ENCODE data around the gene RELB. TPM values are rescaled to one million over a fixed set of nuclear protein-coding genes. Genes with fewer than 3 reads are reported as not detected.

The RELB gene
- total RNA-seq, 1 experiment from 2014 or later = 15.2 TPM

DNA sequence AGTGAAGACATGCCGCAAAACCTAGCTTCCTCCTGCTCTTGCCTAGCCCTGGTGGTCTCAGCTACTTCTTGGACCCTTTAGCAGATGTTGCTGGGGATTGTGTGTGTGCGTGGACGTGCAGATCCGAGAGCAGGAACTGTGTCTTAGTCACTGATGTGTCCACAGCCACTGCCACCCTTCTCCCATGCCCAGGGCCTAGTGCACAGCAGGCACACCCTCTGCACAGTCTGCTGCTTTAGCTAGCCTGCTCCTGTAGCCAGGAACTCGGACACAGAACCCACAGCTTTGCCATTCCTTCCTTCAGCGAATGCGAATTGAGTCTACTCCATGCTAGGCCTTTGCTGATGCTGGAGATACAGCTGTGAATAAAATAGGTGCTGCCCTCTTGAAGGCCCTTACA lies 43.7 kb upstream of the RELB start:
- Histone ChIP-seq H3K27me3 (ENCODE audit: low read length) (no peaks in the 10 kb centered on the region), H3K27ac (ENCODE audit: low read length) (no peak overlapping the region), H2AFZ (ENCODE audit: low read length) (no peak overlapping the region), H4K20me1 (ENCODE audit: low read length) (peaks cover 22% of the 10 kb centered on the region; the same call in 1 of the 2 replicates), H3K36me3 (ENCODE audit: low read depth, low read length) (peaks cover 10% of the 10 kb centered on the region; the same call in 1 of the 2 replicates), H3K9me3 (ENCODE audit: low read length) (no peaks in the 10 kb centered on the region), H3F3A (ENCODE audit: low read length, unreplicated experiment) (no peaks in the 10 kb centered on the region), H3K9ac (ENCODE audit: low read length) (no peak overlapping the region), H3K4me3 (ENCODE audit: low read length) (no peak overlapping the region), H3K4me2 (ENCODE audit: low read length) (peak overlapping the region; percentile 89; the same call in 1 of the 2 replicates), H3K79me2 (ENCODE audit: low read length) (peaks cover 62% of the 10 kb centered on the region), H3K9me2 (replicated peaks; ENCODE audit: low read length) (no peaks in the 10 kb centered on the region), H3K4me1 (ENCODE audit: insufficient read depth, low read length) (peaks cover 11% of the 10 kb centered on the region; the same call in 1 of the 2 replicates)
- TF ChIP-seq, protein P1, sequence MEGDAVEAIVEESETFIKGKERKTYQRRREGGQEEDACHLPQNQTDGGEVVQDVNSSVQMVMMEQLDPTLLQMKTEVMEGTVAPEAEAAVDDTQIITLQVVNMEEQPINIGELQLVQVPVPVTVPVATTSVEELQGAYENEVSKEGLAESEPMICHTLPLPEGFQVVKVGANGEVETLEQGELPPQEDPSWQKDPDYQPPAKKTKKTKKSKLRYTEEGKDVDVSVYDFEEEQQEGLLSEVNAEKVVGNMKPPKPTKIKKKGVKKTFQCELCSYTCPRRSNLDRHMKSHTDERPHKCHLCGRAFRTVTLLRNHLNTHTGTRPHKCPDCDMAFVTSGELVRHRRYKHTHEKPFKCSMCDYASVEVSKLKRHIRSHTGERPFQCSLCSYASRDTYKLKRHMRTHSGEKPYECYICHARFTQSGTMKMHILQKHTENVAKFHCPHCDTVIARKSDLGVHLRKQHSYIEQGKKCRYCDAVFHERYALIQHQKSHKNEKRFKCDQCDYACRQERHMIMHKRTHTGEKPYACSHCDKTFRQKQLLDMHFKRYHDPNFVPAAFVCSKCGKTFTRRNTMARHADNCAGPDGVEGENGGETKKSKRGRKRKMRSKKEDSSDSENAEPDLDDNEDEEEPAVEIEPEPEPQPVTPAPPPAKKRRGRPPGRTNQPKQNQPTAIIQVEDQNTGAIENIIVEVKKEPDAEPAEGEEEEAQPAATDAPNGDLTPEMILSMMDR (conservative IDR thresholded peaks at IDR 0.05; ENCODE audit: low read depth, low read length) = no peak
- TF ChIP-seq EZH2phosphoT487 (IDR thresholded peaks at IDR 0.05; ENCODE audit: borderline replicate concordance, low read length) = no peak
- TF ChIP-seq EZH2 (IDR thresholded peaks at IDR 0.05; ENCODE audit: low read length, unreplicated experiment) = no peak
- ChIA-PET POLR2A (ENCODE audit: unreplicated experiment) (interaction anchor here (0.6 kb wide), 1 partner anchor 16 kb away, joined by 4 read pairs; no protein-coding TSS in a partner anchor), CTCF (no interaction called here)
- intact Hi-C loops (cut with micrococcal nuclease) = no loop called here
- no peak for ATAC-seq
- no peak for DNase-seq
- no TSS peak for BruUV-seq (replicated peaks)

DNA sequence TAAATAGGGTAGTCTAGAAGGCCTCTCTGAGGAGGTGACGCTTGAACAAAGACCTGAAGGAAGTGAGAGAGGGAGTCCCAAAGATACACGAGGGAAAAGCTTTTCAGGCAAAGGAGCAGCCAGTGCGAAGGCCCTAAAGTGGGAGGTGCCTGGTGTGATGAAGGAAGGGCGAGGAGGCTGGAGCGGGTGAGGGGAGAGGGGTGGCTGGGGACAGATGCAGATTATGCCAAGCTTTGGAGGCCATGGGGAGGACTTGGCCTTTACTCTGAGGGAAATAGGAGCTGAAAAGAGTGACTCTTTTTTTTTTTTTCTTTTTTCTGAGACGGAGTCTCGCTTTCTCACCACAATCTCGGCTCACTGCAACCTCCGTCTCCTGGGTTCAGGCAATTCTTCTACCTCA lies 43.2 kb upstream of the RELB start:
- peaks cover 10% of the 10 kb centered on the region; the same call in 1 of the 2 replicates for H3K36me3 ChIP-seq (ENCODE audit: low read depth, low read length)
- H3K4me2 ChIP-seq (ENCODE audit: low read length) = no peak overlapping the region
- H3K27ac ChIP-seq (ENCODE audit: low read length) = no peak overlapping the region
- peaks cover 22% of the 10 kb centered on the region; the same call in 1 of the 2 replicates for H4K20me1 ChIP-seq (ENCODE audit: low read length)
- ChIA-PET POLR2A (ENCODE audit: unreplicated experiment) (interaction anchor here (0.6 kb wide), 1 partner anchor 16 kb away, joined by 4 read pairs; no protein-coding TSS in a partner anchor), CTCF (no interaction called here)
- H3K9me3 ChIP-seq (ENCODE audit: low read length) = no peaks in the 10 kb centered on the region
- BruUV-seq (replicated peaks) = no TSS peak
- H3K4me3 ChIP-seq (ENCODE audit: low read length) = no peak overlapping the region
- H3K27me3 ChIP-seq (ENCODE audit: low read length) = no peaks in the 10 kb centered on the region
- ATAC-seq = no peak
- no peak for DNase-seq
- no peaks in the 10 kb centered on the region for H3F3A ChIP-seq (ENCODE audit: low read length, unreplicated experiment)
- no peak overlapping the region for H3K9ac ChIP-seq (ENCODE audit: low read length)
- no peak overlapping the region for H2AFZ ChIP-seq (ENCODE audit: low read length)
- H3K9me2 ChIP-seq (replicated peaks; ENCODE audit: low read length) = no peaks in the 10 kb centered on the region
- peaks cover 62% of the 10 kb centered on the region for H3K79me2 ChIP-seq (ENCODE audit: low read length)
- peaks cover 11% of the 10 kb centered on the region; the same call in 1 of the 2 replicates for H3K4me1 ChIP-seq (ENCODE audit: insufficient read depth, low read length)
- intact Hi-C loops (cut with micrococcal nuclease) = no loop called here
- TF ChIP-seq EZH2 (IDR thresholded peaks at IDR 0.05; ENCODE audit: low read length, unreplicated experiment) (no peak), EZH2phosphoT487 (IDR thresholded peaks at IDR 0.05; ENCODE audit: borderline replicate concordance, low read length) (no peak)
- TF ChIP-seq, protein P1 (conservative IDR thresholded peaks at IDR 0.05; ENCODE audit: low read depth, low read length) = no peak

DNA sequence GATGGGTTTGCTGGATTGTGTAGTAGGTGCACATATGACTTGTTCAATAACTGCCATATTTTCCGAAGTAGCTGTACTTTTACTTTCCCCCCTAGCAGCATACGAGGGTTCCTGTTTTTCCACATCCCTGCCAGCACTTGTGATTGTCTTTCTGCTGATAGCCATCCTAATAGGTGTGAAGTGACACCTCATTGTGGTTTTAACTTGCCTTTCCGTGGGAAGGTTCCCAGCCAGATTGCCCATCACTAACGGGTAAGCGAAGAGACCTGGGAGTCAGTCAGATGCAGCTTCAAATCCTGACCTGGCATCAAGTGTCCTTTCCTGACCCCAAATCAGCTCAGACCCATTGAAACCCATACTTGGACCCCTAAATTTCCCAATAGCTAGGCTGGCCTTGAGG lies 41.6 kb upstream of the RELB start:
- POLR2A ChIA-PET (ENCODE audit: unreplicated experiment) = no interaction called here
- CTCF ChIA-PET = no interaction called here
- H3F3A ChIP-seq (ENCODE audit: low read length, unreplicated experiment) = no peaks in the 10 kb centered on the region
- peaks cover 22% of the 10 kb centered on the region; the same call in 1 of the 2 replicates for H4K20me1 ChIP-seq (ENCODE audit: low read length)
- no peak for DNase-seq
- intact Hi-C loops (cut with micrococcal nuclease) = no loop called here
- no peak overlapping the region for H3K9ac ChIP-seq (ENCODE audit: low read length)
- no peak overlapping the region for H2AFZ ChIP-seq (ENCODE audit: low read length)
- no peak overlapping the region for H3K4me2 ChIP-seq (ENCODE audit: low read length)
- no TSS peak for BruUV-seq (replicated peaks)
- no peaks in the 10 kb centered on the region for H3K27me3 ChIP-seq (ENCODE audit: low read length)
- H3K9me2 ChIP-seq (replicated peaks; ENCODE audit: low read length) = no peaks in the 10 kb centered on the region
- H3K4me1 ChIP-seq (ENCODE audit: insufficient read depth, low read length) = peaks cover 11% of the 10 kb centered on the region; the same call in 1 of the 2 replicates
- peaks cover 62% of the 10 kb centered on the region for H3K79me2 ChIP-seq (ENCODE audit: low read length)
- no peak overlapping the region for H3K27ac ChIP-seq (ENCODE audit: low read length)
- ATAC-seq = no peak
- no peaks in the 10 kb centered on the region for H3K9me3 ChIP-seq (ENCODE audit: low read length)
- no peak overlapping the region for H3K4me3 ChIP-seq (ENCODE audit: low read length)
- TF ChIP-seq, protein P1 (conservative IDR thresholded peaks at IDR 0.05; ENCODE audit: low read depth, low read length) = no peak
- TF ChIP-seq EZH2 (IDR thresholded peaks at IDR 0.05; ENCODE audit: low read length, unreplicated experiment) = no peak
- TF ChIP-seq EZH2phosphoT487 (IDR thresholded peaks at IDR 0.05; ENCODE audit: borderline replicate concordance, low read length) = no peak
- H3K36me3 ChIP-seq (ENCODE audit: low read depth, low read length) = peaks cover 12% of the 10 kb centered on the region; the same call in 1 of the 2 replicates
